GM13977 (cell line): ENCODE data around the gene RET.

Source experiments
- DNase-seq: peaks from one replicate; pipeline ENCODE4 v3.0.0; 2012; ENCODE audit warnings: low spot score
- CTCF ChIP-seq: IDR thresholded peaks from 2 replicates; pipeline ENCODE4 v1.5.1; 2012; ENCODE audit warnings: mild to moderate bottlenecking, control low read depth; ENCODE audit not compliant: insufficient read depth; ENCODE audit errors: extremely low read depth, missing control alignments
- in situ Hi-C: fragments of 300-500 bp; cut with MboI; formaldehyde crosslinking; loops from one replicate; pipeline ENCODE4 v1.12.0; 2022; ENCODE audit warnings: low sequenced_read_pairs, low pct_unique_long_range_greater_than_20kb, mixed read lengths, inconsistent platforms; ENCODE audit not compliant: unreplicated experiment

Gene RET

DNA sequence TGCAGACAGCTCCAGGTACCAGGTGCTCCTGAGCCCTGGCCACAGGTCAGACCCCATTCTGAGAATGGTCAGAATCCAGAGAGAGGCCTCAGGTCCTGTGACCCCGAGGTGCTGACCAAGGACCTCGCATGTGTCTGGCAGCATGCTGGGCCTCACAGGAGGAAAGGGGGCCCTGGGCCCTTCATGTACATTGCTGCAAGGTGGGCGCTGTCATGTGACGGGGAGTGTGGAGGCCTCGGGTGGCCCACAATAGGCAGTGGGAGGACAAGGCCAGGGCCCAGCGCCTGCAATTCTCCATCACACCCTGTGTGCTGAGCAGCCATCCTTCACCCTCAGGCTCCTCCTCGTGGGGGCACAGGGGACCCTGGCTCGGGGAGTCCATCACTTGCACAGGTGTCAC is 15.5 kb upstream of the RET start:
- DNase-seq, result no peak
- in situ Hi-C loops, result no loop called here
- no peak for TF ChIP-seq CTCF

GRCh38 chr10:43061760-43062159 is 15.1 kb upstream of the RET start:
- DNase-seq, result no peak
- in situ Hi-C loops, result no loop called here

GRCh38 chr10:43062402-43063160 is 14.3 kb upstream of the RET start:
- no peak for DNase-seq
- TF ChIP-seq CTCF, result no peak
- in situ Hi-C loops, result no loop called here

More at GRCh38 chr10:43061760-43062159, 15.1 kb upstream of the RET start:
- TF ChIP-seq CTCF, result no peak

GRCh38 chr10:43064331-43065075 is 12.4 kb upstream of the RET start:
- no peak for TF ChIP-seq CTCF
- no peak for DNase-seq
- in situ Hi-C loops, result no loop called here

GRCh38 chr10:43065234-43065633 is 11.6 kb upstream of the RET start:
- TF ChIP-seq CTCF, result no peak
- in situ Hi-C loops, result no loop called here
- no peak for DNase-seq

DNA sequence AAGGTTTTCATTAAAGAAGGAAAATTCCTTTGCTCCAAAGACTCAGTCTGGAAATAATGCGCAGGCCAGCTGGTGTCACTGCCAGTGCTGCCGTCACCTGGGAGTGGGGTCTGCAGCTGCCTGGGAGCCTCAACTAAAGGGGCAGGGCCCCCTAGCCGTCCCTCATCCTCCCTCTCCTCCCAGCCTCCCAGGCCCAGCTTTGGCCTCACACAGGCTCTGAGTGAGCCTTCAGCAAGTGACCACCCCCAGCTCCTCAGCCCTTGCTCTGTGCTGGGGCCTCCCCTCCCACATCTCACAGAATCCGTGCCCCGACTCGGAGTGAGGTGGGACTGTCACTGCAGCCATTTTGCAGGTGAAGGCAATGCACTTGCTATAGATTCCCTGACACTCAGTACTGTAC is 11.1 kb upstream of the RET start:
- DNase-seq, result no peak
- TF ChIP-seq CTCF, result no peak
- in situ Hi-C loops, result no loop called here
